ENCODE measurements around the gene ACOT9.
"Not testable (repeated sequence)": the region's sequence is repeated elsewhere in the genome, so short reads cannot be mapped to it uniquely, and the experiment has no call there.

The ACOT9 gene

DNA sequence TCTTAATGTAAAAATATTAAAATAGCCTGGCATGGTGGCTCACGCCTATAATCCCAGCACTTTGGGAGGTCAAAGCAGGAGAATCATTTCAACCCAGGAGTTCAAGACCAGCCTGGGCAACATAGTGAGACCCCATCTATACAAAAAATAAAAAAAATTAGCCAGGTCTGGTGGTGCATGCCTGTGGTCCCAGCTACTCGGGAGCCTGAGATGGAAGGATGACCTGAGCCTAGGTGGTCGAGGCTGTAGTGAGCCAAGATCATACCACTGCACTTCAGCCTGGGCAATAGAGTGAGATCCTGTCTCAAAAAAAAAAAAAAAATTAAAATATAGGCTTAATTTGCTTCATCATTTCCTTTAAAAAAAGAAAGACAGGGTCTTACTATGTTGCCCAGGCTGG lies 66.6 kb downstream of the ACOT9 start:
- DNase-seq = not testable (repeated sequence)

DNA sequence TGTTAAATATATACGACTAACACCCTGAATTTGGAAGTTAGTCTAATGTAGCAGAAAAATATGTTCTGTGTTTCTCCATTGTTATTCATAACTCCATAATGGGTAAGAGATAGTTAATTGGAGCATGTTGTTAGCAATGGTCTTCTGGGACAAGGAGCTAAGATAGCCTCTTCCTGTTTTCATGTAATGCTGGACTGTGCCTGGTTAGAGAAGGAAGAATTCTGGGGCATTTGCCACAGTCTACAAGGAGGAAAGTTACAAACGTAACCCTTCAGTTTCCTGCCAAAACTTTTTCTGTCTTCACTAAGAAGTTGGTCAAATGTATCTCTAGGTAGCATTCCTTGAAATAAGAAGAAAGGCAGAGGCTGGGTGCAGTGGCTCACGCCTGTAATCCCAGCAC lies 70.0 kb downstream of the ACOT9 start:
- no peak for DNase-seq

DNA sequence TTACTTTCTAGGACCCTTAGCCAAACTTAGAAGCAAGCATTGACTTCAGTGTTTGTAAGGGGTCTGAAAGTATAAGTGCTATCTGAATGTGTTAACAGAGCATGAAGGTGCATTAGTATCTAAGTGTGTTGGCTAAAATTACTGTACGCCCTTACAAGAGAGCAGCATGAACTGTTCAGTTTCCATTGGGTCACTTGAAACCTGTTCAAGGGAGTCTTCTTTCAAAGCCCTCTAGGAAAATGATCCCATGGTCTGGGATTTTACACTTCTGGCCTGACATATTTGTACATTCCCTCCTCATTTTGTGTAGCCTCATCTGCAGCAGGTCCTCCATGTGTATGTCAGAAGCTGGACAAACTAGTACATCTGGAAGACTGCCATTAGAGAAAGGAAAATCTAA lies 72.5 kb downstream of the ACOT9 start:
- no peak for DNase-seq

DNA sequence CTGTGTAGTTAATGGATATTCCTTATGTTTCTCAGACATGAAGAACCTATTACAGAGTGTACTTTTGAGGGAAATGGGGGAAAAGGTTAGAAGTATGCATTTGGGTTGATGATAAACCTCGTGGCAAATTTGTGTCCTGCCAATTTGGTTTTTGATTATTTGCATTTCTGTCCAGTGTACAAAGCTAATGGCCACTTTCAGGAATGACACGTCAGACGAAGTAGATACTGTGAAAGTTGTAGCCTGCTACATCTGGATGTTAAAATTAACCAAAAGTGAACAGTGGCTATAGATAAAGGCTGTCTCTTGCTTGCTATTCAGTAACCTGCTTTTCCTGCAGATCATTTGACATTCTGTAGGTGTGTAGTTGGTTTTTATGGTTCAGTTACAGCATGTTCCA lies 74.7 kb downstream of the ACOT9 start:
- DNase-seq = no peak

DNA sequence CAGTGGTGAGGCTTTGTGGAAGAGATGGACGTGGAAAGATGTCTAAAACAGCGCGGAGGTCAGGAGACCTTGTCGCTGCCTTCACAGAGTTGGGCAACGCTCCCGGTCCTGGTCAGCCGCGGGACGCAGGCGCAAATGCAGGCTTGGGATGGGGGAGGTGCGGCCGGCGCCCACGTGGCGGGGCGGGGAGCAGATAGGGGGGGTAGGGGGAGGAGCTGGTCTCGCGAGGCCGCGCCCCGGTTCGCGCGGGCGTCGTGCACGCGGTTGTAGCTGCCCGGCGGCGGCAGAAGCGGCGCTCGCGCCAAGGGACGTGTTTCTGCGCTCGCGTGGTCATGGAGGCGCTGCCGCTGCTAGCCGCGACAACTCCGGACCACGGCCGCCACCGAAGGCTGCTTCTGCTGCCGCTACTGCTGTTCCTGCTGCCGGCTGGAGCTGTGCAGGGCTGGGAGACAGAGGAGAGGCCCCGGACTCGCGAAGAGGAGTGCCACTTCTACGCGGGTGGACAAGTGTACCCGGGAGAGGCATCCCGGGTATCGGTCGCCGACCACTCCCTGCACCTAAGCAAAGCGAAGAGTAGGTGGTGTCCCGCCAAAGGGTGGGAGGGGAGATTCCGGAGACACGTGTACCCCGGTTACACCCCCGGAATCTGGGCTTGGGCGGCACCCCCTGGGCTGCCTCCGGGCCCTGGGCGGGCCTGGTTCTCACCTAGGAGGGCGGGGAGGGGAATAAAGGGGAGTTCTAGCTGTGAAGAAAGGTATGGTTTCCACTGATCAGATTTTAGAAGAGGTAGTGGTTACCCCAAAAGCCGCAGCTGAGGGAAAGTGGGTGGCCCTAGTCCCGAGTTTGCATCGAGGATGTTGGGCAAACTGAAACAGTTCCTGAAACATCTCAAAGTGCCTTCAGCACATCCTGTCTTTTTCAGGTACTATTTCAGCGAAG lies 75.6 kb downstream of the ACOT9 start, which contains the start of gene PRDX4:
PRDX4 (plus strand) TSS at position 255 of the 939 bp plus-strand sequence; CDS start at position 333, 78 bp downstream.
- peak; percentile 79 for DNase-seq

DNA sequence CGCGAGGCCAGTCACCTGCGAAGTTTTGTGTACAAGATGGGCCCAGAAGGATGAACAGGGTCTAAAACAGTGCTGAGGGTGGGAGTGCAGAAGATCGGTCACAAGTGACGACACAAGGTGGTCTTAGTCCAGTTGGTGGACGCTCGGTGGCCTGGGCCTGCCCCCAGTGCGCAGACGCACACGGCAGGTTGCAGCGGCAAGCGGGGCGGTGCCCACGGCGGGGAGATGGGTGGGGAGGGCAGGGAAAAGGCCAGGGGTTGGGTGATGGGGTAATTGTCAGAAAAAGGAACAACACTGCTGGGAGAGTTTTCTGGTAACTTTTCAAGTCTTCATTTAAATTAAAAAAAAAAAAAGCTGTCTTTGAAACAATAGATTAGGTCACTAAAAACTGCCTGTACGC lies 76.8 kb downstream of the ACOT9 start:
- no peak for DNase-seq

DNA sequence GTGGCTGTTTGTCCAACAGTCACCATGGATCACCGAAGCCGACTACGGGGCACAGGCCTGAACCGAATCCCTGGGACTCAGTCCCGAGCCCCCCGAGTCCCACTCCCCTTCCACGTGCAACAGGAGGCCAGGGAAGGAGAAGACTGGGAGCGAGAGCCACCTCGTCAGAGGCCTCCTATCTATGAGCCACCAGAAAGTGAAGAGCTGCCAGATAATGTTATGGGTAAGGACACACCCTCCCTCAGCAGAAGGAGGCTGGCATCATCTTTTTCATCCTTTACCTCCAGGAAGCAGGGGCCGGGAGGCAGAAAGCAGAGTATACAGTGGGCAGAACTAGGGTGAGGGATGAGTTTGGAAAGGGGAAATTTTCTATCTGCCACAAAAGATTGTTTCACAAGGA lies 78.6 kb downstream of the ACOT9 start:
- no peak for DNase-seq

DNA sequence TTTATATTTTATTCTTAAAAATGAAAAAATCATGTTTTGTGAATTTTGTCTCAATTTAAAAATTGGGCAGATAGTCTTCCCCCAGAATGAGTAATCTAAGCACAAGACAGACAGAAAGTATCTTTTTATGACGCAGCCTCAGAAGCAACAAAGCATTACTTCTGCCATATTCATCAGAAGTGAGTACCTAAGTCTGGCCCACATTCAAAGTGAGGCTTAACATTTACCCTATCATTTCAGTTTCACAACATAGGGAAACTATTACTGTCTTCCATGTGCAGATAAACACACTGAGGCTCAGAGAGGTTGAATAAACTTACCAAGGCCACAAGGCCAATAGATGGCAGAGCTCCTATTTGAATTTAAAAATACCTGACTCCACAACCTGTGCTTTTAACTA lies 80.2 kb downstream of the ACOT9 start:
- no peak for DNase-seq

DNA sequence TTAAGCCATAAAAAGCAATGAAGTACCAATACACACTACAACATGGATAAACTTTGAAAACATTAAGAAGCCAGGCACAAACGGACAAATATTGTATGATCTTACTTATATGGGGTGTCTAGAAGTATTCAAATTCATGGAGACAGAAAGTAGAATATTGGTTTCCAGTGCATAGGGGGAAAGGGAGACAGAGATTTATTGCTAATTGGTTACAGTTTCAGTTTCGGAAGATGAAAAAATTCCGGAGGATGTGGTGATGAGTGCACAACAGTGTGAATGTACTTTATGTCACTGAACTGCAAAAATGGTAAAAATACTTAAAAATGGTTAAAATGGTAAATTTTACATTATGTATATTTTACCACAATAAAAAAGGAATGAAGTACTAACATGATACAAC lies 80.9 kb downstream of the ACOT9 start:
- no peak for DNase-seq

DNA sequence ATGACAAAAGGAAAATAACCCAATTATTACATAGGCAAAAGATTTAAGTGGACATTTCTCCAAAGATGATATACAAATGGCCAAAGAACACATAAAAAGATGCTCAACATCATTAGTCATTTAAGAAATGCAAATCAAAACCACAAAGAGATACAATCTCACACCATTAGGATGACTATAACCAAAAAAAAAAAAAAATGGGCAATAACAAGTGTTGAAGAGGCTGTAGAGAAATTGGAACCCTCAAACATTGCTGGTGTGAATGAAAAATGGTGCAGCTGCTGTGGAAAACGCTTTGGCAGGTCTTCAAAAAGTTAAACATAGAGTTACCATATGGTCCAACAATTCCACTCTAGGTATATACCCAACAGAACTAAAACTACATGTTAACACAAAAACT lies 81.4 kb downstream of the ACOT9 start:
- DNase-seq = no peak

DNA sequence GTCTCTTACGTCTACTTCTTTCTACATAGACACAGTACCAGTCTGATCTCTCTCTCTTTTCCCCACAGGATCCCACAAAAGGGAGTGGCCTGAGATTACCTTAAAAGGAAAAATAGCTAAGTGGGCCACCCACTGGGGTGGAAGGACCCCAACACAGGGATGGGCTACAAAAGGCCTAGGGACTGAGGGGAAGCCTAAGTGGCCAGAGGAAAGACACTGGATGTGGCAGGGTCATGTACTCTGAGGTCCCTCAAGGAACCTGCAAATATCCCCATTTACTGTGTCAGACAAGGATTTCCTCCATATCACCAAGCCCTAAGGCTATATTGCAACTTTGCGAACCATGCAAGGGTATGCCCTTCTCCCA lies 82.3 kb downstream of the ACOT9 start:
- DNase-seq = no peak

DNA sequence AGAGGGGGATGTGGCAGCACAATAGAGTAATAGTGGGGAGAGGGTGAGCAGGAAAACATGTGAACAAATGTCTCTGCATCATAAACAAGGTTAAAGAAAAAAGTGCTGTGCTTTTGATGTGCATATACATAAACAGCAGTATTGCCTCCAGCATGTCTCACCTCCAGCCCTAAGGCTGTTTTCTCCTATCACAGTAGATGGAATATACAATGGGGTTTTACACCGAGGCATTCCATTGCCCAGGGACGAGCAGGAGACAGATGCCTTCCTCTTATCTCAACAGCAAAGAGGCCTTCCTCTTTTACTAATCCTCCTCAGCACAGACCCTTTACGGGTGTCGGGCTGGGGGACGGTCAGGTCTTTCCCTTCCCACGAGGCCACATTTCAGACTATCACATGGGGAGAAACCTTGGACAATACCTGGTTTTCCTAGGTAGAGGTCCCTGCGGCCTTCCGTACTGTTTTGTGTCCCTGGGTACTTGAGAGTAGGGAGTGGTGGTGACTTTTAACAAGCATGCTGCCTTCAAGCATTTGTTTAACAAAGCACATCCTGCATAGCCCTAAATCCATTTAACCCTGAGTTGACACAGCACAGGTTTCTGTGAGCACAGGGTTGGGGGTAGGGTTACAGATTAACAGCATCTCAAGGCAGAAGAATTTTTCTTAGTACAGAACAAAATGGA lies 82.9 kb downstream of the ACOT9 start:
- not testable (repeated sequence) for DNase-seq

DNA sequence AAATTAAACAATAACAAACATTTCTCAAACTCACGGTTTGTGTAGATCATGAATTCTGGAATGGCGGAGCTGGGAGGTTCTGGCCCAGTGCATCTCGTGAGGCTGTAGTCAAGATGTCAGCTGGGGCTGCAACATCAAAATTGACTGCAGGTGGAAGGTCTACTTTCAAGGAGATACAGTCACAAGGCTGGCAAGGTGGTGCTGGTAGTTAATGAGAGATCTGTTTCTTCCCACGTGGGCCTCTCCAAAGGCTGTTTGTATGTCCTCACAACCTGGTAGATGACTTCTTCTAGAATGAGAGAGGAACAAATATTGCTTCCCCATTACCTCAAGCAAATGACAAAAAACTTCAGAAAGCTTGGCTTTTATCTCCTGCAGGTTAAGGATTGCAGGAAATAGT lies 83.7 kb downstream of the ACOT9 start:
- no peak for DNase-seq

DNA sequence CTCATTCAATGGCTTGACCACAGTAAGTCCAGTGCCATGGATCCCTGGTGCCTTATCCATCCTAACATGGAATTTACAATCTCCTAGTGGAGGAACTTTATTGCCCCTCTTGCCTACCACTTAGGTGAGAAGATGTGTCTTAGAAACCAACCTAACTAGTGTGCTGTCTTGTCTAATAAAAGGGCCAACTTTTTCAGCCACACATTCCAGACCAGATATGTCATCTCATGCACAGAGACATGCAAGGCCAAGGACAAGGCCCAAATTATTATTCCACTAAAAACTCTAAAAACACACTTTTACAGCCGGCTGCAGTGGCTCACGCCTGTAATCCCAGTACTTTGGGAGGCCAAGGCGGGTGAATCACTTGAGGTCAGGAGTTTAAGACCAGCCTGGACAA lies 86.4 kb downstream of the ACOT9 start:
- DNase-seq = no peak

DNA sequence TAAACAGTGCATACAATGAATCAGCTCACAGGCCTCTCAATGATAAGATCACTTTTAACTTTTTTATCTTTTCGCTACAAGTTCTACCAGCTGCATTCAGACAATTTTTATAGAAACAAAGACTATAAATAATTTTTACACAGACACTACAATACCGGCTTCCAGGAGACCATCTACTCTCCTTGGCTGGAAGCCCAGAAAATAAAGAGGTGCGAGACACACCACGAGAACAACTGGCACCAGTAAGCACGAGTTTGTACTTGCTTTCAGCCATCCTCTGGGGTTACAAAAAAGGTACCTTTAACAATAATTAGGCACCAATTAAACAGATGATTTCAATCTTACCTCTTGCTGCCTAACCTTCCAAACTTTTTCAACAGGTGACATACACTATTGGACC lies 87.0 kb downstream of the ACOT9 start:
- DNase-seq = no peak

All from CD4-positive, alpha-beta T cell treated with Interferon gamma for 1 hour (primary cell).